NK-92 (cell line): ENCODE data around the gene SCAMP4.

Experiments
- DNase-seq: peaks from one replicate; lab custom pipeline; 2025; ENCODE audit not compliant: unreplicated experiment; lab: John Stamatoyannopoulos, UW

SCAMP4 gene

GRCh38 chr19:1911098-1911497 lies 5.9 kb downstream of the SCAMP4 start:
- no peak for DNase-seq

GRCh38 chr19:1911995-1912394 lies 6.8 kb downstream of the SCAMP4 start:
- DNase-seq: no peak

- DNase-seq: no peak
These were observed 7.7 kb downstream of the SCAMP4 start for GRCh38 chr19:1912760-1913505.

- no peak for DNase-seq
These were observed 8.8 kb downstream of the SCAMP4 start for GRCh38 chr19:1913781-1914577.

GRCh38 chr19:1914826-1915341 lies 9.7 kb downstream of the SCAMP4 start:
- DNase-seq: no peak

- no peak for DNase-seq
These were observed 11.9 kb downstream of the SCAMP4 start for GRCh38 chr19:1917146-1917545.

GRCh38 chr19:1917926-1918325 lies 12.7 kb downstream of the SCAMP4 start:
- no peak for DNase-seq

GRCh38 chr19:1918975-1919374 lies 13.8 kb downstream of the SCAMP4 start:
- no peak for DNase-seq

- DNase-seq: no peak
These were observed 15.4 kb downstream of the SCAMP4 start for GRCh38 chr19:1920644-1921043.

- DNase-seq: no peak
These were observed 16.1 kb downstream of the SCAMP4 start for GRCh38 chr19:1921326-1921725.

- DNase-seq: no peak
These were observed 16.6 kb downstream of the SCAMP4 start for GRCh38 chr19:1921825-1922224.

GRCh38 chr19:1922803-1923202 lies 17.6 kb downstream of the SCAMP4 start:
- no peak for DNase-seq

GRCh38 chr19:1923319-1923718 lies 18.1 kb downstream of the SCAMP4 start:
- DNase-seq: no peak

GRCh38 chr19:1924320-1924961 lies 19.2 kb downstream of the SCAMP4 start:
- DNase-seq: no peak

GRCh38 chr19:1925544-1925943 lies 20.3 kb downstream of the SCAMP4 start:
- DNase-seq: no peak

- DNase-seq: no peak
These were observed 24.0 kb downstream of the SCAMP4 start for GRCh38 chr19:1929021-1929742.

- no peak for DNase-seq
These were observed 26.2 kb downstream of the SCAMP4 start for GRCh38 chr19:1931445-1931844.

- DNase-seq: no peak
These were observed 27.2 kb downstream of the SCAMP4 start for GRCh38 chr19:1932395-1932794.

- no peak for DNase-seq
These were observed 28.0 kb downstream of the SCAMP4 start for GRCh38 chr19:1933244-1933643.

- DNase-seq: no peak
These were observed 28.7 kb downstream of the SCAMP4 start for GRCh38 chr19:1933942-1934341.
